ENCODE data around the gene BMPR1A. TPM values are rescaled to one million over a fixed set of nuclear protein-coding genes. Genes with fewer than 3 reads are reported as not detected.

Gene BMPR1A
- polyA plus RNA-seq, 2 of the 4 experiments (the other 2 are of a cell fraction), result 25.5 to 39.0 TPM

DNA sequence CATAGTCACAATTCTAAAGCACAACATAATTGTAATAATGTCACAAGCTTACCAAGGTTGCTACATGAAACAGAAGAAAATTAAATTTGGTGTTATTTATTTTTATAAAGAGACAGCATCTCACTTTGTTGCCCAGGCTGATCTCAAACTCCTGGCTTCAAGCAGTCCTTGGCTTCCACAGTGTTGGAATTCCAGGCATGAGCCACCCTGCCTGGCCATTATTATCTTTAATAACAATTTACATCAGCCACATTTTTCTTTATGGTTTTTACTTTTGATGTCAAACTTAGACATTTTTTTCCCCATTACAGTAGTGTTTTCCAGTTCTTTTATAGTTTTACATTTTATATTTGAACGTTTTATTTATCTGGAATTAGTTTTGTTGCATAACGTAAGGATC lies 46.7 kb downstream of the BMPR1A start:
- DNase-seq (ENCODE audit: low read depth in 1 of 2, low spot score in 1 of 2) (no peak), ATAC-seq (no peak), FAIRE-seq (no peak)
- H3K4me1 ChIP-seq, result peaks cover 6% of the 10 kb centered on the region; the same call in 1 of the 3 replicates
- ChIA-PET POLR2A (no interaction called here), CTCF (no interaction called here)
- TF ChIP-seq EHMT2 (IDR thresholded peaks at IDR 0.05; ENCODE audit: low read depth), result no peak
- no peak for TF ChIP-seq NFE2L2 (conservative IDR thresholded peaks at IDR 0.05; ENCODE audit: low read length)
- no peak for TF ChIP-seq JUN (IDR thresholded peaks at IDR 0.05)
- no peak for TF ChIP-seq HOXA7 (CRISPR knock-in tag; IDR thresholded peaks at IDR 0.05)
- TF ChIP-seq EHF (CRISPR knock-in tag; IDR thresholded peaks at IDR 0.05), result no peak
- no peak for TF ChIP-seq KDM5A (IDR thresholded peaks at IDR 0.05)
- TF ChIP-seq TP53 (CRISPR knock-in tag; IDR thresholded peaks at IDR 0.05), result no peak
- no peak for TF ChIP-seq ZFP36 (IDR thresholded peaks at IDR 0.05; ENCODE audit: borderline replicate concordance, partially characterized antibody)
- no peak for TF ChIP-seq MAZ (IDR thresholded peaks at IDR 0.05; ENCODE audit: borderline replicate concordance, low read depth, low read length)
- TF ChIP-seq CEBPB (IDR thresholded peaks at IDR 0.05), result no peak
- TF ChIP-seq, protein P1, sequence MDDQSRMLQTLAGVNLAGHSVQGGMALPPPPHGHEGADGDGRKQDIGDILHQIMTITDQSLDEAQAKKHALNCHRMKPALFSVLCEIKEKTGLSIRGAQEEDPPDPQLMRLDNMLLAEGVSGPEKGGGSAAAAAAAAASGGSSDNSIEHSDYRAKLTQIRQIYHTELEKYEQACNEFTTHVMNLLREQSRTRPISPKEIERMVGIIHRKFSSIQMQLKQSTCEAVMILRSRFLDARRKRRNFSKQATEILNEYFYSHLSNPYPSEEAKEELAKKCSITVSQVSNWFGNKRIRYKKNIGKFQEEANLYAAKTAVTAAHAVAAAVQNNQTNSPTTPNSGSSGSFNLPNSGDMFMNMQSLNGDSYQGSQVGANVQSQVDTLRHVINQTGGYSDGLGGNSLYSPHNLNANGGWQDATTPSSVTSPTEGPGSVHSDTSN (IDR thresholded peaks at IDR 0.05), result no peak
- TF ChIP-seq FOSB (CRISPR knock-in tag; IDR thresholded peaks at IDR 0.05), result no peak
- TF ChIP-seq, protein P2, sequence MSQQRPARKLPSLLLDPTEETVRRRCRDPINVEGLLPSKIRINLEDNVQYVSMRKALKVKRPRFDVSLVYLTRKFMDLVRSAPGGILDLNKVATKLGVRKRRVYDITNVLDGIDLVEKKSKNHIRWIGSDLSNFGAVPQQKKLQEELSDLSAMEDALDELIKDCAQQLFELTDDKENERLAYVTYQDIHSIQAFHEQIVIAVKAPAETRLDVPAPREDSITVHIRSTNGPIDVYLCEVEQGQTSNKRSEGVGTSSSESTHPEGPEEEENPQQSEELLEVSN (IDR thresholded peaks at IDR 0.05; ENCODE audit: borderline replicate concordance, low read depth), result no peak
- H3K4me3 ChIP-seq, result no peak overlapping the region
- no peak overlapping the region for H3K4me2 ChIP-seq
- no peaks in the 10 kb centered on the region for H3K9me3 ChIP-seq
- 83% methylated on average over 2 of the region's 2 CpGs for WGBS (ENCODE audit: missing lambda C conversion rate)
- H3K27ac ChIP-seq, result no peak overlapping the region

- 87% methylated on average over 3 of the region's 3 CpGs for WGBS (ENCODE audit: missing lambda C conversion rate)
- Histone ChIP-seq H3K27ac (no peak overlapping the region), H3K4me1 (no peaks in the 10 kb centered on the region), H3K4me3 (no peak overlapping the region), H3K4me2 (no peak overlapping the region), H3K9me3 (no peaks in the 10 kb centered on the region)
- ATAC-seq (no peak), DNase-seq (ENCODE audit: low read depth in 1 of 2, low spot score in 1 of 2) (no peak), FAIRE-seq (no peak)
- ChIA-PET POLR2A (interaction anchor here (0.6 kb wide), 1 partner anchor 72 kb away, joined by 3 read pairs; no protein-coding TSS in a partner anchor), CTCF (interaction anchor here (0.6 kb wide), 1 partner anchor 51 kb away, joined by 3 read pairs; no protein-coding TSS in a partner anchor)
- TF ChIP-seq MAFK (IDR thresholded peaks at IDR 0.05; ENCODE audit: partially characterized antibody), result no peak
- TF ChIP-seq SMC3 (IDR thresholded peaks at IDR 0.05), result no peak
- TF ChIP-seq HOXB5 (CRISPR knock-in tag; IDR thresholded peaks at IDR 0.05), result no peak
- no peak for TF ChIP-seq SREBF2 (IDR thresholded peaks at IDR 0.05)
- TF ChIP-seq USF2 (IDR thresholded peaks at IDR 0.05), result no peak
- TF ChIP-seq RAD21 (conservative IDR thresholded peaks at IDR 0.05 in 1 of 2, IDR thresholded peaks at IDR 0.05 in 1 of 2), result no peak
- TF ChIP-seq RARB (CRISPR knock-in tag; IDR thresholded peaks at IDR 0.05), result no peak
- TF ChIP-seq ZC3H11A (IDR thresholded peaks at IDR 0.05), result no peak
- TF ChIP-seq, protein P3, sequence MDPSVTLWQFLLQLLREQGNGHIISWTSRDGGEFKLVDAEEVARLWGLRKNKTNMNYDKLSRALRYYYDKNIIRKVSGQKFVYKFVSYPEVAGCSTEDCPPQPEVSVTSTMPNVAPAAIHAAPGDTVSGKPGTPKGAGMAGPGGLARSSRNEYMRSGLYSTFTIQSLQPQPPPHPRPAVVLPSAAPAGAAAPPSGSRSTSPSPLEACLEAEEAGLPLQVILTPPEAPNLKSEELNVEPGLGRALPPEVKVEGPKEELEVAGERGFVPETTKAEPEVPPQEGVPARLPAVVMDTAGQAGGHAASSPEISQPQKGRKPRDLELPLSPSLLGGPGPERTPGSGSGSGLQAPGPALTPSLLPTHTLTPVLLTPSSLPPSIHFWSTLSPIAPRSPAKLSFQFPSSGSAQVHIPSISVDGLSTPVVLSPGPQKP (IDR thresholded peaks at IDR 0.05; ENCODE audit: low read depth, low read length), result no peak
- no peak for TF ChIP-seq EHF (CRISPR knock-in tag; IDR thresholded peaks at IDR 0.05)
- TF ChIP-seq TFCP2L1 (CRISPR knock-in tag; IDR thresholded peaks at IDR 0.05), result no peak
- TF ChIP-seq CHD4 (IDR thresholded peaks at IDR 0.05; ENCODE audit: borderline replicate concordance), result no peak
- no peak for TF ChIP-seq ZSCAN20 (CRISPR knock-in tag; IDR thresholded peaks at IDR 0.05)
- TF ChIP-seq CBX2 (IDR thresholded peaks at IDR 0.05; ENCODE audit: borderline replicate concordance, low read depth), result no peak
- TF ChIP-seq, protein P2 (IDR thresholded peaks at IDR 0.05; ENCODE audit: borderline replicate concordance, low read depth), result no peak
- TF ChIP-seq MAX (IDR thresholded peaks at IDR 0.05), result no peak
- TF ChIP-seq TP53 (CRISPR knock-in tag; IDR thresholded peaks at IDR 0.05), result no peak
- TF ChIP-seq FOXS1 (CRISPR knock-in tag; IDR thresholded peaks at IDR 0.05), result no peak
- no peak for TF ChIP-seq NR3C1 (IDR thresholded peaks at IDR 0.05)
- no peak for TF ChIP-seq BHLHE40 (IDR thresholded peaks at IDR 0.05; ENCODE audit: low read depth, low read length)
Measured at GRCh38 chr10:86804805-86805204, 48.4 kb downstream of the BMPR1A start.
